ENCODE measurements around the gene LMO7.

GRCh38 chr13:75825594-75825993 lies 189.5 kb downstream of the LMO7 start:
- TF ChIP-seq CTCF (IDR thresholded peaks at IDR 0.05) = no peak
- no peak for TF ChIP-seq REST (IDR thresholded peaks at IDR 0.05; ENCODE audit: insufficient read depth in 1 of 2, low read depth in 2 of 2, low read length in 1 of 2)

All from Panc1 (cell line).